Testis (tissue), 2 donors: ENCODE results near the gene MAN1C1.

Experiments used
- CTCF ChIP-seq, 3 experiments: fragments of 450-650 bp in 2 of 3; fragments of 200-600 bp in 1 of 3; sonication (generic) in 1 of 3; IDR thresholded peaks; one replicate each; pipeline ENCODE4 v1.5.1; 2016 to 2019; ENCODE audit warnings: antibody characterized with exemption in 3 of 3, mild to moderate bottlenecking in 2 of 3, moderate library complexity in 1 of 3
- POLR2A ChIP-seq: fragments of 450-650 bp; IDR thresholded peaks from one replicate; pipeline ENCODE4 v1.6.1; 2017; ENCODE audit warnings: antibody characterized with exemption, mild to moderate bottlenecking, moderate library complexity

GRCh38 chr1:25774206-25774803, 157.7 kb downstream of the MAN1C1 start:
- no peak for TF ChIP-seq CTCF (IDR thresholded peaks at IDR 0.05)
- no peak for TF ChIP-seq POLR2A
